HFF-Myc (cell line): ENCODE data around the gene BUD31.
"Not testable (repeated sequence)": the region's sequence is repeated elsewhere in the genome, so short reads cannot be mapped to it uniquely, and the experiment has no call there.

Experiments
- DNase-seq: peaks from one replicate; pipeline ENCODE4 v3.0.0-alpha.2; 2011; ENCODE audit warnings: low read depth; ENCODE audit errors: extremely low read depth
- H3K4me3 ChIP-seq: replicated peaks from 2 replicates; pipeline ENCODE4 v1.5.1; 2011; ENCODE audit warnings: low read depth, mild to moderate bottlenecking, control low read depth, low read length
- TF ChIP-seq, protein P1 (sequence below): IDR thresholded peaks from 2 replicates; pipeline ENCODE4 v1.5.1; 2012; ENCODE audit warnings: mild to moderate bottlenecking, low read depth, low read length, control low read depth; ENCODE audit errors: missing control alignments

Gene BUD31

DNA sequence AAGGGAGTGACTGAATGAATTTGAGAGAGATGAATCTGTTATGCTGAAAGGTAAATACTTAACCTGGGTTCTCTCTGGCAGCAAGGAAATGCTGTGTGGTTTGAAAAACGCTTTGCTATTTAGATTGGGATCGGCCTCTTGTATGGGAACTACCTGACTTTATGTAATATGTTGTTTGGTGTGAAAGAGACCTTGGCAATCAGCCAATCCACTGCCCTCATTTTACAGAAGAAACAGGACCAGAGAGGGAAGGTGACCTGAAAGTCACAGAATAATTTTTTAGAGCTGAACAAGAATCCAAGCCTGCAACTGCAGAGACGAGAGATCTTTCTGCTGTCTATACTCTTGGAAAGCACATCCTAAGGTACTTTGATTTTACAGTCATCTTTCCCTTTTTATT is 1.0 kb downstream of the BUD31 start:
- peak overlapping the region; percentile 99 for H3K4me3 ChIP-seq
- DNase-seq = no peak
- TF ChIP-seq, protein P1, sequence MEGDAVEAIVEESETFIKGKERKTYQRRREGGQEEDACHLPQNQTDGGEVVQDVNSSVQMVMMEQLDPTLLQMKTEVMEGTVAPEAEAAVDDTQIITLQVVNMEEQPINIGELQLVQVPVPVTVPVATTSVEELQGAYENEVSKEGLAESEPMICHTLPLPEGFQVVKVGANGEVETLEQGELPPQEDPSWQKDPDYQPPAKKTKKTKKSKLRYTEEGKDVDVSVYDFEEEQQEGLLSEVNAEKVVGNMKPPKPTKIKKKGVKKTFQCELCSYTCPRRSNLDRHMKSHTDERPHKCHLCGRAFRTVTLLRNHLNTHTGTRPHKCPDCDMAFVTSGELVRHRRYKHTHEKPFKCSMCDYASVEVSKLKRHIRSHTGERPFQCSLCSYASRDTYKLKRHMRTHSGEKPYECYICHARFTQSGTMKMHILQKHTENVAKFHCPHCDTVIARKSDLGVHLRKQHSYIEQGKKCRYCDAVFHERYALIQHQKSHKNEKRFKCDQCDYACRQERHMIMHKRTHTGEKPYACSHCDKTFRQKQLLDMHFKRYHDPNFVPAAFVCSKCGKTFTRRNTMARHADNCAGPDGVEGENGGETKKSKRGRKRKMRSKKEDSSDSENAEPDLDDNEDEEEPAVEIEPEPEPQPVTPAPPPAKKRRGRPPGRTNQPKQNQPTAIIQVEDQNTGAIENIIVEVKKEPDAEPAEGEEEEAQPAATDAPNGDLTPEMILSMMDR = no peak

DNA sequence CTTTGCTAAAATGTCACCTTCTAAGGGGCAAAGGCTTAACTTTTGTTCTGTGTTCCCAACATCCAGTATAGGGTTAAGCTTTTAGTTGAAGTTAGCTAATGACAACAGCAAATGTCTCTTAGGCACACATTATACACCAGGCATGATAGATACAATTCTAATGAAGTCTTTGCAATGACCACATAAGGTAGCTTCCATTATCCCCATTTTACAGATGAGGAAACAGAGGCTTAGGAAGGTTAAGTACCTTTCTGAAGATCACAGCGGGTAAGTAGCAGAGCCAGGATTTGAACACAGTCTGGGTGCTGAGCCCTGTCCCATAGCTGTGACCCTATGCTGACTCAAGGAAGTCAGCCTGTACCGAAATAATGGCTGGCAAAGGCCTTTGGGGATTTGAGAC is 1.9 kb downstream of the BUD31 start:
- TF ChIP-seq, protein P1 = no peak
- peak overlapping the region; percentile 99 for H3K4me3 ChIP-seq
- DNase-seq = no peak

DNA sequence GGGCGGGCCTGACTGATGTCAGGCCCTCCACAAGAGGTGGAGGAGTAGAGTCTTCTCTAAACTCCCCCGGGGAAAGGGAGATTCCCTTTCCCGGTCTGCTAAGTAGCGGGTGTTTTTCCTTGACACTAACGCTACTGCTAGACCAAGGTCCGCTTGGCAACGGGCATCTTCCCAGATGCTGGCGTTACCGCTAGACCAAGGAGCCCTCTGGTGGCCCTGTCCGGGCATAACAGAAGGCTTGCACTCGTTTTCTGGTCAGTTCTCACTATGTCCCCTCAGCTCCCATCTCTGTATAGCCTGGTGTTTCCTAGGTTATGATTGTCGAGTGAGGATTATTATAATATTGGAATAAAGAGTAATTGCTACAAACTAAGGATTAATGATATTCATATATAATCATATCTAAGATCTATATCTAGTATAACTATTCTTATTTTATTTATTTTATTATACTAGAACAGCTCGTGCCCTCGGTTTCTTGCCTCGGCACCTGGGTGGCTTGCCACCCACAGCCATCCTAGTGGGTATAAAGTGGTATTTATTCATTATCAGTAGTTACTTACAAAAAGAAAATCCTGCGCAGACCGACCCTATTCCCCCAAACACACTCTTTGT is 6.9 kb downstream of the BUD31 start:
- not testable (repeated sequence) for DNase-seq, H3K4me3 ChIP-seq
- TF ChIP-seq, protein P1 = peak; percentile 68

DNA sequence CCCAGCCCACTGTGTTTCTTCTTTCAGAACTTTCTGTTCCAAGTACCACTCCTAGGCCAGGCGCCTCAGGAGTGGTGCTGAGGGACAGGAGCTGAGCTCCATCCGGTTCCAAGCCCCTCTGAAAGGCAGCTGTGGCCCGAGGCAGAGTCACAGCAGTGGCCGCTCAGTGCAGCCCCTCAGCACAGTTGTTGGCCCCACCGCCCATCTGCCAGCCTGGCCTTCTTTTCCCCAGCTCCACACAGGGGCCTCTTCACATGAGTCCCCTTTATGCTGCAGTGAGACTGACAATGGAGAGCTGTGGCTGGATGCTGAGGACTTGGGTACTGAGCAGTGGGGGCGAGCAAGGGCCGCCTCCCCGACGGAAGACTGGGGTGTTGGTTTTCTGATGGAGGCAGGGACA is 9.5 kb downstream of the BUD31 start:
- H3K4me3 ChIP-seq = no peak overlapping the region
- DNase-seq = no peak
- TF ChIP-seq, protein P1 = no peak

DNA sequence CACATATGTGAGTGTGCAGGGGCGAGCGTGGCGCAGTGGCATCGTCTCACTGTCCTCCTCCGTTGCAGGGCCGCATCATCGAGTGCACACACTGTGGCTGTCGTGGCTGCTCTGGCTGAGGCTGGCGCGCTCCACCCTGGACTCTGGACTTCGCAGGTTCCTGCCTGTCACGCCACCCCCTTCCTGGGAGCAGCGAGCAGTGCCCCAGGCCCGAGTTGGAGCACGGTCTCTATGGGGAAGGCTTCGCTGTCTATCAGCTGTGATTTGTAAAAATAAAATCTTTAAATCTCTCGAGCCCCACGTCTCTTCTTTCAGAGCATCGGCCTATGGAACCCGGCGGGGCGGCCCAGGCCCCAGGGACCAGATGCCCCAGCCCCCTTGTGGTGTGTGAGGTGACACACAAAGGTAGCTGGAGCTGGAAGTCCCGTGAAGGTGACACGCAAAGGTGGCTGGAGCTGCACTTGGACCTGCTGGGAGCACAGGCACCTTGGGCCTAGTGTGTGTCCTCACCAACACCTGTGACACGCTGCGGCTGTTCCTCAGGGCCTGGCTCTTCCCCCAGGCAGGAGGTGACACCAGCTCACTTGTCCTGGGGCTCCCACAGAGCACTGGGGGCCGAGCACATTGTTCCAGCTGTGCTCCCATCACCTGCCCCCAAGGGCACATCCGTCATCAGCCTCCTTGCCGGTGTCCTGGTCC is 10.7 kb downstream of the BUD31 start:
- no peak overlapping the region for H3K4me3 ChIP-seq
- no peak for DNase-seq

DNA sequence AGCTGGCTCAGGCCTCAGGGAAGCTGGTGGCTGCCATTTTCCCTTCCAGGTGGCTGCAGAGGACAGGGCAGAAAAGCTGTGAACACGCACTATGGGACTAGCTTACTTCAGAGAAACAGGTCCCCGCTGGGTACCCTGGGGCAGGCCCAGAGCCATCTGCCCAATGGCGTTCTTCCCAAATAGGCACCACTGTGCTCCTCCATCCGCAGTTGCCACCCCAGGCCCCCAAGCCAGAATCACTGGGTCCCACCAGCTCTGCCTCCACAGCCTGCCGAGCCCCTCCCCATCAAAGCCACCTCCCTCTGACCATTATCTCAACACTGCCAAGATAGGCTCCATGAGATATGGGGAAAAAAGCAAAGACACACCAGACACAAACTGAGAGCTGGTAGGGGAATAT is 11.4 kb downstream of the BUD31 start:
- no peak for DNase-seq
- TF ChIP-seq, protein P1 = no peak
- no peak overlapping the region for H3K4me3 ChIP-seq

More for the DNA sequence above, 10.7 kb downstream of the BUD31 start:
- TF ChIP-seq, protein P1 = no peak
